WERI-Rb-1 (cell line): ENCODE results near the gene LRP1B.

ENCODE experiments used
- DNase-seq: peaks from one replicate; pipeline ENCODE4 v3.0.0-alpha.2; 2020
- H3K27ac ChIP-seq: fragments of 250-450 bp; sonication (Bioruptor Pico); 2 replicates; pipeline ENCODE4 v1.5.1; 2020; ENCODE audit warnings: mild to moderate bottlenecking, moderate library complexity
- H3K27me3 ChIP-seq: fragments of 250-450 bp; sonication (Bioruptor Pico); 2 replicates; pipeline ENCODE4 v1.5.1; 2021; ENCODE audit warnings: mild to moderate bottlenecking, low read depth, moderate library complexity; ENCODE audit not compliant: insufficient read depth, severe bottlenecking
- H3K36me3 ChIP-seq: fragments of 250-450 bp; sonication (Bioruptor Pico); 2 replicates; pipeline ENCODE4 v1.5.1; 2020; ENCODE audit warnings: mild to moderate bottlenecking, moderate library complexity
- H3K4me3 ChIP-seq: 2 replicates; pipeline ENCODE4 v1.5.1; 2011; ENCODE audit warnings: low read depth, mild to moderate bottlenecking, control low read depth, low read length
- H3K9me3 ChIP-seq: fragments of 250-450 bp; sonication (Bioruptor Pico); 2 replicates; pipeline ENCODE4 v1.5.1; 2021; ENCODE audit warnings: mild to moderate bottlenecking, moderate library complexity; ENCODE audit not compliant: severe bottlenecking
- CTCF ChIP-seq: IDR thresholded peaks from 2 replicates; pipeline ENCODE4 v1.5.1; 2011; ENCODE audit warnings: low read depth, mild to moderate bottlenecking, control low read depth, inconsistent platforms, low read length

LRP1B gene

DNA sequence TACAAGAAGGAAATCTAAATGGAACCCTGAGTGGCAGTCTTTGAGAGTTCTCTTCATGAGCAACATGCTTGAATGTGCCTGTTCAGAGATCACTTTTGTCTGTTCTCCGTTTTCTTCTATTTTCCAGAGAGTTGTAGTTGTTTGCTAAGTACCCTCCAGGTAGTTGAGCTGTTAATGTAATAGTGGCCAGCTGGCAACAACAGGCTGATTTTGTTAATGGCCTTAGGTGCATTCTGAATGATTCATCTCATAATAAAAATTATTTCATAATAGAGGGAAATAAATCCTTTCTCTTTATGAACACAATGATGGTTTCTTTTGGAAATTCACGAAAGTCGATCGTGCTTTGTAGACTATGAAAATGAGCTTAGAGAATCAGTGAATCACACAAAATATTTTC, 136.8 kb downstream of the LRP1B start:
- H3K4me3 ChIP-seq: no peak overlapping the region
- H3K9me3 ChIP-seq: no peaks in the 10 kb centered on the region
- no peak for TF ChIP-seq CTCF
- no peaks in the 10 kb centered on the region for H3K36me3 ChIP-seq
- DNase-seq: no peak
- no peak overlapping the region for H3K27ac ChIP-seq
- no peaks in the 10 kb centered on the region for H3K27me3 ChIP-seq

- H3K36me3 ChIP-seq: no peaks in the 10 kb centered on the region
- no peak overlapping the region for H3K27ac ChIP-seq
- H3K27me3 ChIP-seq: no peaks in the 10 kb centered on the region
- DNase-seq: no peak
- TF ChIP-seq CTCF: no peak
- H3K9me3 ChIP-seq: no peaks in the 10 kb centered on the region
- H3K4me3 ChIP-seq: no peak overlapping the region
Observed at GRCh38 chr2:141992695-141993094, 138.1 kb downstream of the LRP1B start.

DNA sequence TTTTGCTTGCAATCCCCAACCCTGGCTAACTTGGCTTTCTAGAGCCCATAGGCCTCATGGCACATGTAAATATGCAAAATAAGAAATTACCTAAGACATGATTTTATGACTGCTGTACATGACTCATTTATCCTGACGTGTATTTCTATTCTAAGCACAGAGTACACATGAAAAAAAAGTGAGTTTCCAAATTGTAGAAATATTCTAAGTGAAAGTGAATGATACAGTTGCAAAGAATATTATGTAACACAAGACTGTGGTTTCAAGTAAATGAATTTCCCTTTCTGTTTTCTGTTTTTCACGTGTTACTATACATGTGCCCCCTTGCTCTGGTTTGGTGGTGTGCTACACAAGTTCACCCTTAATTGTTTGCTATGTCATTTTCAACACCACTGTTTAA, 162.4 kb downstream of the LRP1B start:
- DNase-seq: no peak
- H3K36me3 ChIP-seq: no peaks in the 10 kb centered on the region
- H3K27ac ChIP-seq: no peak overlapping the region
- no peak for TF ChIP-seq CTCF
- H3K4me3 ChIP-seq: no peak overlapping the region
- no peaks in the 10 kb centered on the region for H3K9me3 ChIP-seq
- H3K27me3 ChIP-seq: no peaks in the 10 kb centered on the region

DNA sequence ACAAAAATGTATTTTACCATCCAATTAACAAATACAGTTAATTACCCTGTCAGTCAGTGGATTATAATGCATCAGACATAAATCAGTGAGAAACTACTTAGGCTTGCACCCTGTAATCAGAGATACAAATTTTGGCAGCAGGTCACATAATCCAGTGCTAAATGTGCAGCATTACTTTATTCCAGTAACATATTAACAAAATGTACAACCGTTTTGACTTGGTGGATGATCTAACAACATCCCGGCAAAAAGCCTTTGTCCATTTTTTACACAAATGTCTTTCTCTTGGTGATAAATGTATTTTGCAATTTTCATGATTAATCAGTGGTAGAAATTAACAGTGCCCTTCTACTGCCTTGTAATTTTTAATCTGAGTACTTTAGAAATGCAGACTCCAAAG, 162.8 kb downstream of the LRP1B start:
- TF ChIP-seq CTCF: no peak
- no peak overlapping the region for H3K4me3 ChIP-seq
- H3K36me3 ChIP-seq: no peaks in the 10 kb centered on the region
- no peaks in the 10 kb centered on the region for H3K27me3 ChIP-seq
- no peaks in the 10 kb centered on the region for H3K9me3 ChIP-seq
- no peak overlapping the region for H3K27ac ChIP-seq
- no peak for DNase-seq

- no peak overlapping the region for H3K4me3 ChIP-seq
- DNase-seq: no peak
- TF ChIP-seq CTCF: no peak
Observed at GRCh38 chr2:141967503-141967902, 163.3 kb downstream of the LRP1B start.

DNA sequence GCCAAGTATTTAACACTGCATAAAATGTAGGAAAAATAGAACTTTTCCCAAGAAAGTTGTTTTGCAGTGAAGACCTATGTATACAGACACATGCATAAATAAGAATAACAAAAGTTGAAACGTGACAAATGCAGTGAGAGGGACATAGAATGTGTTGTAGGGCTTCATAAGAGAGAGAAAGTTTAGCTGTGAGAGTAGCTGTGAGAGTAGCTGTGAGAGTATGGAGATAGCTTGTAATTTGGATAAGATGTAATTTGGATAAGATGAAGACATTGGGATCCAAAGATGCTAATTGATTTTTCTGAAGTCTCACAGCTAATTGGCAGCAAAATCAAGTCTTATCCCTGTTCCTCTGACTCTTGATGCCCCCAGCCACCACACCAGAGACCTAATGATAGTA, 170.9 kb downstream of the LRP1B start:
- no peak for DNase-seq
- no peak for TF ChIP-seq CTCF
- H3K36me3 ChIP-seq: no peaks in the 10 kb centered on the region
- H3K27ac ChIP-seq: no peak overlapping the region
- H3K27me3 ChIP-seq: no peaks in the 10 kb centered on the region
- no peak overlapping the region for H3K4me3 ChIP-seq
- no peaks in the 10 kb centered on the region for H3K9me3 ChIP-seq

More at GRCh38 chr2:141967503-141967902, 163.3 kb downstream of the LRP1B start:
- Histone ChIP-seq H3K9me3 (no peaks in the 10 kb centered on the region), H3K27ac (no peak overlapping the region), H3K36me3 (no peaks in the 10 kb centered on the region), H3K27me3 (no peaks in the 10 kb centered on the region)
